ENCODE measurements around the gene CYTH4. TPM values are rescaled to one million over a fixed set of nuclear protein-coding genes. Genes with fewer than 3 reads are reported as not detected.

CYTH4 gene
- polyA plus RNA-seq, 1 donor (not counting 4 experiments of a cell fraction or from before 2014, with no cell fraction given): 0.05 TPM

DNA sequence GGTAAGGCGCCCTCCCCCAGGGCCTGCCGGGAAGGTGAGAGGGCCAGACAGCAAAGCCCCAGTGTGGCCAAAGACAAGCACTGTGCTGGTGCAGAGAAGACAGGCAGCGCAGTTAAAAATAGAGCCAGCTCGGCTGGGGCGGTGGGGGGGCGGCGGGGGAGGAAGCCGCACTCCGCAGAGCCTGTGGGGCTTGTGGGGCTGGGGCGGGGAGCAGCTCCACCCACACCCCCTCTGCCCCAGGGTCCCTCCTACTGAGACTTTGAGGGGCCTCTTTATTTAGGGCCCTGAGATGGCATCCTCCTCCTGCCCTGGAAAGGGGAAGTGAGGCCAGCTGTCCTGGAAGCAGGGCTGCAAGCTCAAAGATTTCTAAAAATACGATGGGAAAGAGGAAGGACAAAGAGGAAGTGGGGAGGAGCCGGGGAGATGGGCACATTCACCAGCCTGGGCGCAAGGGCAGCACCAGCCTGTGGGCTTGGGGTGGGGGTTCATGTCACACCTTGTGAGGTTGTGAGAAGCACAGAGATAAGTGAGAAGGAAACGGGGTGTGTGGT lies 2.6 kb downstream of the CYTH4 start:
- no peaks in the 10 kb centered on the region for H3K36me3 ChIP-seq (ENCODE audit: control insufficient read depth in 2 of 2, extremely low read depth in 1 of 2, insufficient read depth in 2 of 2, low read length in 2 of 2)
- H3K79me2 ChIP-seq (ENCODE audit: control insufficient read depth, insufficient read depth, low read length): no peaks in the 10 kb centered on the region
- no peak overlapping the region for H3K27ac ChIP-seq (ENCODE audit: control insufficient read depth, insufficient read depth, low read length)
- DNase-seq (ENCODE audit: low read depth, low spot score) (no peak), FAIRE-seq (no peak)
- dilution Hi-C loops (cut with MboI; ENCODE audit: extremely low pct_ligation_motif_present, low sequenced_read_pairs): no loop called here
- H2AFZ ChIP-seq (ENCODE audit: control insufficient read depth, low read length): no peak overlapping the region
- H4K20me1 ChIP-seq (ENCODE audit: control insufficient read depth, extremely low read depth, insufficient read depth, low read length): no peaks in the 10 kb centered on the region
- no peaks in the 10 kb centered on the region for H3K9me3 ChIP-seq (ENCODE audit: control insufficient read depth, low read depth, low read length)
- no peak overlapping the region for H3K4me2 ChIP-seq (ENCODE audit: control insufficient read depth, extremely low read depth, insufficient read depth, low read depth, low read length)
- H3K4me3 ChIP-seq (ENCODE audit: control insufficient read depth in 2 of 3, extremely low read depth in 1 of 3, insufficient read depth in 2 of 3, low read depth in 1 of 3, low read length in 3 of 3): no peak overlapping the region
- peaks cover 13% of the 10 kb centered on the region for H3K4me1 ChIP-seq (ENCODE audit: control insufficient read depth, extremely low read depth, insufficient read depth, low read length)
- no peak overlapping the region for H3K9ac ChIP-seq (ENCODE audit: control insufficient read depth, extremely low read depth, insufficient read depth, low read length)
- H3K27me3 ChIP-seq (ENCODE audit: control insufficient read depth, extremely low read depth, insufficient read depth, low read length): peaks cover 22% of the 10 kb centered on the region
- no peak for TF ChIP-seq EZH2 (IDR thresholded peaks at IDR 0.05; ENCODE audit: low read length)
- TF ChIP-seq, protein P1, sequence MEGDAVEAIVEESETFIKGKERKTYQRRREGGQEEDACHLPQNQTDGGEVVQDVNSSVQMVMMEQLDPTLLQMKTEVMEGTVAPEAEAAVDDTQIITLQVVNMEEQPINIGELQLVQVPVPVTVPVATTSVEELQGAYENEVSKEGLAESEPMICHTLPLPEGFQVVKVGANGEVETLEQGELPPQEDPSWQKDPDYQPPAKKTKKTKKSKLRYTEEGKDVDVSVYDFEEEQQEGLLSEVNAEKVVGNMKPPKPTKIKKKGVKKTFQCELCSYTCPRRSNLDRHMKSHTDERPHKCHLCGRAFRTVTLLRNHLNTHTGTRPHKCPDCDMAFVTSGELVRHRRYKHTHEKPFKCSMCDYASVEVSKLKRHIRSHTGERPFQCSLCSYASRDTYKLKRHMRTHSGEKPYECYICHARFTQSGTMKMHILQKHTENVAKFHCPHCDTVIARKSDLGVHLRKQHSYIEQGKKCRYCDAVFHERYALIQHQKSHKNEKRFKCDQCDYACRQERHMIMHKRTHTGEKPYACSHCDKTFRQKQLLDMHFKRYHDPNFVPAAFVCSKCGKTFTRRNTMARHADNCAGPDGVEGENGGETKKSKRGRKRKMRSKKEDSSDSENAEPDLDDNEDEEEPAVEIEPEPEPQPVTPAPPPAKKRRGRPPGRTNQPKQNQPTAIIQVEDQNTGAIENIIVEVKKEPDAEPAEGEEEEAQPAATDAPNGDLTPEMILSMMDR (optimal IDR thresholded peaks at IDR 0.05 in 1 of 3, IDR thresholded peaks at IDR 0.05 in 1 of 3, conservative IDR thresholded peaks at IDR 0.05 in 1 of 3; ENCODE audit: extremely low read depth in 1 of 3, insufficient read depth in 2 of 3, low read length in 3 of 3): no peak
- no peaks in the 10 kb centered on the region for H3K9me1 ChIP-seq (ENCODE audit: control insufficient read depth, extremely low read depth, insufficient read depth, low read length)

DNA sequence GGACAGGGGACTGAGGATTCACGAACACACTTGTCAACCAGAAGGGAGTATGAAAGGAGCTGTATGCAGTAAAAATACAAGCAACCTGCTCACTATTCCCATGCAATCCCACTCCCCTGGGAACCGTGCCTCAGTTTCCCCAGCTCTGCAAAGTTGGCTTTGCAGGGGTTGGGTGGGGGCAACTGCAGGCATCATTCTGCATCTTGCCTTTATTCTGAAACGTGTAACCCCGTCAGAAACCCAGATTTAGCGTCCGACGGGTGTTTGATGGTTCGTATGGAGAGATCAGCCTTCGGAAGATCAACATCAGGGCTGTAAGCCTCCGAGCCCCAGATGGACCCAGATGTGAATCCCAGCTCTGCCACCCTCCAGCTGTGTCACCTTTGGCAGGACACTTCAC lies 3.6 kb downstream of the CYTH4 start:
- no peak overlapping the region for H3K27ac ChIP-seq (ENCODE audit: control insufficient read depth, insufficient read depth, low read length)
- DNase-seq (ENCODE audit: low read depth, low spot score): no peak
- H3K9me1 ChIP-seq (ENCODE audit: control insufficient read depth, extremely low read depth, insufficient read depth, low read length): no peaks in the 10 kb centered on the region
- dilution Hi-C loops (cut with MboI; ENCODE audit: extremely low pct_ligation_motif_present, low sequenced_read_pairs): no loop called here
- H3K4me1 ChIP-seq (ENCODE audit: control insufficient read depth, extremely low read depth, insufficient read depth, low read length): peaks cover 13% of the 10 kb centered on the region
- no peaks in the 10 kb centered on the region for H4K20me1 ChIP-seq (ENCODE audit: control insufficient read depth, extremely low read depth, insufficient read depth, low read length)
- H3K36me3 ChIP-seq (ENCODE audit: control insufficient read depth in 2 of 2, extremely low read depth in 1 of 2, insufficient read depth in 2 of 2, low read length in 2 of 2): no peaks in the 10 kb centered on the region
- no peak overlapping the region for H3K4me3 ChIP-seq (ENCODE audit: control insufficient read depth in 2 of 3, extremely low read depth in 1 of 3, insufficient read depth in 2 of 3, low read depth in 1 of 3, low read length in 3 of 3)
- TF ChIP-seq, protein P1 (optimal IDR thresholded peaks at IDR 0.05 in 1 of 3, IDR thresholded peaks at IDR 0.05 in 1 of 3, conservative IDR thresholded peaks at IDR 0.05 in 1 of 3; ENCODE audit: extremely low read depth in 1 of 3, insufficient read depth in 2 of 3, low read length in 3 of 3): no peak
- no peak for TF ChIP-seq EZH2 (IDR thresholded peaks at IDR 0.05; ENCODE audit: low read length)
- H3K79me2 ChIP-seq (ENCODE audit: control insufficient read depth, insufficient read depth, low read length): no peaks in the 10 kb centered on the region
- H3K9me3 ChIP-seq (ENCODE audit: control insufficient read depth, low read depth, low read length): no peaks in the 10 kb centered on the region
- no peak overlapping the region for H2AFZ ChIP-seq (ENCODE audit: control insufficient read depth, low read length)
- FAIRE-seq: no peak
- peaks cover 22% of the 10 kb centered on the region for H3K27me3 ChIP-seq (ENCODE audit: control insufficient read depth, extremely low read depth, insufficient read depth, low read length)
- H3K9ac ChIP-seq (ENCODE audit: control insufficient read depth, extremely low read depth, insufficient read depth, low read length): no peak overlapping the region
- no peak overlapping the region for H3K4me2 ChIP-seq (ENCODE audit: control insufficient read depth, extremely low read depth, insufficient read depth, low read depth, low read length)
